H1 (cell line): ENCODE results near the gene RIMBP2.

ENCODE experiments used
- CBX5 ChIP-seq: fragments of 300-800, 300-1000 bp; sonication (generic); IDR thresholded peaks from 2 replicates; pipeline ENCODE4 v1.7.1; 2016; ENCODE audit warnings: antibody characterized with exemption, low read length, low read depth
- GABPA ChIP-seq: IDR thresholded peaks from 2 replicates; pipeline ENCODE4 v1.6.1; 2011; ENCODE audit warnings: mild to moderate bottlenecking, low read length, moderate library complexity, borderline replicate concordance; ENCODE audit not compliant: insufficient read depth
- JUN ChIP-seq: IDR thresholded peaks from 2 replicates; pipeline ENCODE4 v1.6.1; 2011; ENCODE audit warnings: low read depth, mild to moderate bottlenecking, improper control_type of control experiment, low read length
- KDM1A ChIP-seq: fragments of 200-600, 300-600 bp; sonication (generic); IDR thresholded peaks from 2 replicates; pipeline ENCODE4 v1.7.1; 2016; ENCODE audit warnings: mild to moderate bottlenecking, low read length, borderline replicate concordance
- POLR2A ChIP-seq, 2 experiments: IDR thresholded peaks; 1 replicate in 1 of 2; 2 replicates in 1 of 2; pipeline ENCODE4 v1.6.1; 2011; ENCODE audit warnings: low read depth in 2 of 2, low read length in 2 of 2, mild to moderate bottlenecking in 2 of 2; ENCODE audit errors: control extremely low read depth in 1 of 2
- POLR2AphosphoS5 ChIP-seq: IDR thresholded peaks from 2 replicates; pipeline ENCODE4 v1.6.1; 2011; ENCODE audit warnings: low read depth, low read length
- RBBP5 ChIP-seq: IDR thresholded peaks from 2 replicates; pipeline ENCODE4 v1.7.1; 2012; ENCODE audit warnings: low read depth, mild to moderate bottlenecking, inconsistent platforms, low read length, moderate library complexity, borderline replicate concordance
- RNF2 ChIP-seq: fragments of 200-900, 300-1000 bp; sonication (generic); IDR thresholded peaks from 2 replicates; pipeline ENCODE4 v1.7.1; 2016; ENCODE audit warnings: borderline replicate concordance, low read depth, mild to moderate bottlenecking, antibody characterized with exemption, low read length; ENCODE audit not compliant: poor library complexity, severe bottlenecking; ENCODE audit errors: missing control alignments
- SIN3A ChIP-seq, 2 experiments: IDR thresholded peaks in 1 of 2; conservative IDR thresholded peaks in 1 of 2; 2 replicates each; pipeline ENCODE4 v1.6.1; 2011 to 2012; ENCODE audit warnings: low read length in 2 of 2, improper control_type of control experiment in 1 of 2, low read depth in 1 of 2, mild to moderate bottlenecking in 1 of 2
- SRF ChIP-seq: IDR thresholded peaks from 2 replicates; pipeline ENCODE4 v1.6.1; 2011; ENCODE audit warnings: mild to moderate bottlenecking, low read depth, low read length, moderate library complexity
- ZNF274 ChIP-seq: IDR thresholded peaks from 2 replicates; pipeline ENCODE4 v1.7.0; 2012; ENCODE audit warnings: low read length, borderline replicate concordance; ENCODE audit errors: extremely low read depth
- TF ChIP-seq, protein P1 (sequence below): IDR thresholded peaks from 2 replicates; pipeline ENCODE4 v1.6.1; 2011; ENCODE audit warnings: low read length, improper control_type of control experiment
- TF ChIP-seq, protein P2 (sequence below), 3 experiments: IDR thresholded peaks; 1 replicate in 2 of 3; 2 replicates in 1 of 3; pipeline versions ENCODE4 v1.5.1 to v1.6.1; 2011; ENCODE audit warnings: low read length in 3 of 3, mild to moderate bottlenecking in 3 of 3, inconsistent platforms in 2 of 3, low read depth in 1 of 3, moderate library complexity in 1 of 3; ENCODE audit not compliant: insufficient read depth in 1 of 3; ENCODE audit errors: control extremely low read depth in 1 of 3
- TF ChIP-seq, protein P3 (sequence below): IDR thresholded peaks from 2 replicates; pipeline ENCODE4 v1.6.1; 2012; ENCODE audit warnings: inconsistent platforms

GRCh38 chr12:130696379-130697100 is 19.6 kb downstream of the RIMBP2 start:
- TF ChIP-seq RBBP5 (no peak), KDM1A (no peak), POLR2A (IDR thresholded peaks at IDR 0.05; ENCODE audit: control extremely low read depth in 1 of 2, low read depth in 2 of 2, low read length in 2 of 2) (no peak), RNF2 (no peak), POLR2AphosphoS5 (no peak), CBX5 (no peak), ZNF274 (no peak), SRF (no peak), JUN (no peak), SIN3A (conservative IDR thresholded peaks at IDR 0.05 in 1 of 2, IDR thresholded peaks at IDR 0.05 in 1 of 2; ENCODE audit: low read depth in 1 of 2, low read length in 2 of 2) (no peak), GABPA (no peak)
- TF ChIP-seq, protein P1, sequence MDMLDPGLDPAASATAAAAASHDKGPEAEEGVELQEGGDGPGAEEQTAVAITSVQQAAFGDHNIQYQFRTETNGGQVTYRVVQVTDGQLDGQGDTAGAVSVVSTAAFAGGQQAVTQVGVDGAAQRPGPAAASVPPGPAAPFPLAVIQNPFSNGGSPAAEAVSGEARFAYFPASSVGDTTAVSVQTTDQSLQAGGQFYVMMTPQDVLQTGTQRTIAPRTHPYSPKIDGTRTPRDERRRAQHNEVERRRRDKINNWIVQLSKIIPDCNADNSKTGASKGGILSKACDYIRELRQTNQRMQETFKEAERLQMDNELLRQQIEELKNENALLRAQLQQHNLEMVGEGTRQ: no peak
- TF ChIP-seq, protein P2, sequence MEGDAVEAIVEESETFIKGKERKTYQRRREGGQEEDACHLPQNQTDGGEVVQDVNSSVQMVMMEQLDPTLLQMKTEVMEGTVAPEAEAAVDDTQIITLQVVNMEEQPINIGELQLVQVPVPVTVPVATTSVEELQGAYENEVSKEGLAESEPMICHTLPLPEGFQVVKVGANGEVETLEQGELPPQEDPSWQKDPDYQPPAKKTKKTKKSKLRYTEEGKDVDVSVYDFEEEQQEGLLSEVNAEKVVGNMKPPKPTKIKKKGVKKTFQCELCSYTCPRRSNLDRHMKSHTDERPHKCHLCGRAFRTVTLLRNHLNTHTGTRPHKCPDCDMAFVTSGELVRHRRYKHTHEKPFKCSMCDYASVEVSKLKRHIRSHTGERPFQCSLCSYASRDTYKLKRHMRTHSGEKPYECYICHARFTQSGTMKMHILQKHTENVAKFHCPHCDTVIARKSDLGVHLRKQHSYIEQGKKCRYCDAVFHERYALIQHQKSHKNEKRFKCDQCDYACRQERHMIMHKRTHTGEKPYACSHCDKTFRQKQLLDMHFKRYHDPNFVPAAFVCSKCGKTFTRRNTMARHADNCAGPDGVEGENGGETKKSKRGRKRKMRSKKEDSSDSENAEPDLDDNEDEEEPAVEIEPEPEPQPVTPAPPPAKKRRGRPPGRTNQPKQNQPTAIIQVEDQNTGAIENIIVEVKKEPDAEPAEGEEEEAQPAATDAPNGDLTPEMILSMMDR (IDR thresholded peaks at IDR 0.05; ENCODE audit: control extremely low read depth in 1 of 3, insufficient read depth in 1 of 3, low read depth in 1 of 3, low read length in 3 of 3): no peak
- TF ChIP-seq, protein P3, sequence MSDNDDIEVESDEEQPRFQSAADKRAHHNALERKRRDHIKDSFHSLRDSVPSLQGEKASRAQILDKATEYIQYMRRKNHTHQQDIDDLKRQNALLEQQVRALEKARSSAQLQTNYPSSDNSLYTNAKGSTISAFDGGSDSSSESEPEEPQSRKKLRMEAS: no peak
